HepG2 (cell line): ENCODE measurements around the gene TET3. TPM values are rescaled to one million over a fixed set of nuclear protein-coding genes. Genes with fewer than 3 reads are reported as not detected.

Experiments used
- CBX2 ChIP-seq, 2 experiments: fragments of 200-600 bp in 1 of 2; sonication (generic); formaldehyde crosslinking in 1 of 2; IDR thresholded peaks; 2 replicates each; pipeline versions ENCODE4 v1.7.0 to v1.8.1; 2018 to 2022; ENCODE audit warnings: low read depth in 2 of 2, low read length in 1 of 2, mild to moderate bottlenecking in 1 of 2, missing genetic modification reagents in 1 of 2
- FIP1L1 ChIP-seq: fragments of 200-400 bp; formaldehyde crosslinking; IDR thresholded peaks from 2 replicates; pipeline ENCODE4 v1.6.1; 2018; ENCODE audit warnings: low read depth, mild to moderate bottlenecking, low read length, moderate library complexity, borderline replicate concordance; ENCODE audit not compliant: insufficient read depth
- ISX ChIP-seq: sonication (generic); formaldehyde crosslinking; conservative IDR thresholded peaks from 2 replicates; pipeline ENCODE4 v1.5.0; 2020; ENCODE audit warnings: missing genetic modification reagents
- MED8 ChIP-seq: sonication (generic); formaldehyde crosslinking; IDR thresholded peaks from 2 replicates; pipeline ENCODE4 v1.8.1; 2023; ENCODE audit warnings: mild to moderate bottlenecking, missing genetic modification reagents; ENCODE audit not compliant: insufficient replicate concordance
- NFATC3 ChIP-seq: sonication (generic); formaldehyde crosslinking; IDR thresholded peaks from 2 replicates; pipeline ENCODE4 v1.5.1; 2020; ENCODE audit warnings: mild to moderate bottlenecking, missing genetic modification reagents
- RARA ChIP-seq: IDR thresholded peaks from 2 replicates; pipeline ENCODE4 v1.6.1; 2016; ENCODE audit warnings: missing genetic modification reagents, missing compliant biosample characterization
- TCF12 ChIP-seq, 2 experiments: fragments of 450-650 bp in 1 of 2; sonication (generic) in 1 of 2; formaldehyde crosslinking in 1 of 2; IDR thresholded peaks; 2 replicates each; pipeline versions ENCODE4 v1.6.1 to v1.8.0; 2017 to 2022; ENCODE audit warnings: antibody characterized with exemption in 1 of 2, mild to moderate bottlenecking in 1 of 2, missing genetic modification reagents in 1 of 2, moderate library complexity in 1 of 2
- ZBTB37 ChIP-seq: sonication (generic); formaldehyde crosslinking; IDR thresholded peaks from 2 replicates; pipeline ENCODE4 v1.4.0; 2020; ENCODE audit warnings: mild to moderate bottlenecking, missing genetic modification reagents
- ZBTB40 ChIP-seq, 2 experiments: fragments of 450-650 bp in 1 of 2; sonication (generic) in 1 of 2; formaldehyde crosslinking in 1 of 2; IDR thresholded peaks; 2 replicates each; pipeline versions ENCODE4 v1.6.1 to v1.8.0; 2016 to 2022; ENCODE audit warnings: antibody characterized with exemption in 1 of 2, mild to moderate bottlenecking in 1 of 2, missing genetic modification reagents in 1 of 2
- ZNF678 ChIP-seq: sonication (generic); formaldehyde crosslinking; IDR thresholded peaks from 2 replicates; pipeline ENCODE4 v1.4.0; 2020; ENCODE audit warnings: mild to moderate bottlenecking, missing genetic modification reagents
- ZSCAN25 ChIP-seq: sonication (generic); formaldehyde crosslinking; IDR thresholded peaks from 2 replicates; pipeline ENCODE4 v1.8.0; 2022; ENCODE audit warnings: mild to moderate bottlenecking, missing genetic modification reagents
- polyA plus RNA-seq, 8 experiments: library from polyadenylated mRNA; depleted of rRNA in 3 of 8; stranded (reverse) in 7 of 8; unstranded in 1 of 8; fragments of >200 nt; fragmentation: Illumina TruSeq in 4 of 8; extraction: Trizol in 4 of 8; gene quantifications; 2 replicates each; pipeline versions ENCODE4 v1.2.1 to v1.2.3, GENCODE V29; 2011 to 2016; ENCODE audit warnings: low read depth in 4 of 8, missing spikeins in 1 of 8, mixed read lengths in 1 of 8; ENCODE audit not compliant: insufficient read depth in 1 of 8
- total RNA-seq, 5 experiments: library from RNA; depleted of rRNA; stranded (reverse); fragments of >200 nt; fragmentation: Illumina TruSeq; extraction: Trizol; gene quantifications; 2 replicates each; pipeline ENCODE4 v1.2.3, GENCODE V29; 2016; ENCODE audit warnings: low read depth in 1 of 5

The TET3 gene
- total and polyA plus RNA-seq, 2 of the 13 experiments (the other 11 are each of a cell fraction or from before 2014, with no cell fraction given), result 4.3 to 6.8 TPM

DNA sequence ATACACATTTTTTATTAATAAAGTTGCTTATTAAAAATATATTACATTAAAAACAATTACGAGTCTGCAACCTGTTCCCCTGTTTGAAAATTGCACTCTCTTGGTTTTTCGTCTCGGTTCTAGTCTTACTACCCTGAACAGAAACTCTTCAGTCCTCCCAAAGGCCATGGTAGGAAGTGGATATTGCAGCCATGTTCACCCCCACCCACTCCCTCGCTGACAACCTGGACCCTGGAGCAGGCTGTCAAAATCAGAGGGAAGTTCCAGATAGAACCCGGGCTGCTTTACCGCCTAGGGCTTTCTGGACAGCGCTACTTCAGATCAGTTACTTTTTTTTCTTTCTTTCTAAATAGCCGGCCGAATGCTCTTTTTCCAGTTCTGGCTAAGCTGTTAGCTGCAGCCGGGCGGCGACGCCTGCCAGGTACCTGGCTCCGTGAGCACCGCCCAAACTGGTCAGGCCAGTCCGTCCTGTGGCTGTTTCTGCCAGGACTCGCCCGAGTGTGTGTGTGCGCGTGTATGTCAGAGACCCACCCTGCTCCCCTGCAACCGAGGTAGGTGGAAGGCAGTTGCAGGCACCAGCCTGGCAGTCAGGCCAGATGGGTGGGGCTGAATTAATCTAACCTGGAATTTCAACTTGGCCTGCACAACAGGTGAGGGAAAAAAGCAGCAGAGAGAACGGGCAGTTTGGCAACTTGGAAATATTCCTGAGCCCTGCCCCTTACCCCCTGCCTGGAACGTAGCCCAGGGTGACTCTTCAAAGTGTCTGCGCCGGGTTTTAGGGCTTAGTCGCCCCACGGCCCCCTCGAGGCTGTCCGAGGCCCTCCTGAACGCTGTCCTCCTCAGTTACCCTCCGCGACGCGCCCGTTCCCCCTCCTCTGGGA, 1.1 kb upstream of the TET3 start (continued):
- TF ChIP-seq NFATC3 (no peak), ZBTB40 (IDR thresholded peaks at IDR 0.05) (no peak), ZBTB40 (CRISPR knock-in tag; IDR thresholded peaks at IDR 0.05) (peak; percentile 29; the same call in 1 of the 2 replicates), RARA (CRISPR knock-in tag) (no peak), FIP1L1 (peak; percentile 43; the same call in 1 of the 2 replicates), ISX (CRISPR knock-in tag) (0 out of 2 replicates have a peak, but pooled peaks have one; percentile 50), ZNF678 (CRISPR knock-in tag) (no peak), TCF12 (IDR thresholded peaks at IDR 0.05) (no peak), TCF12 (CRISPR knock-in tag; IDR thresholded peaks at IDR 0.05) (0 out of 2 replicates have a peak, but pooled peaks have one; percentile 4), MED8 (CRISPR knock-in tag) (peak; percentile 59), ZBTB37 (0 out of 2 replicates have a peak, but pooled peaks have one; percentile 34), CBX2 (IDR thresholded peaks at IDR 0.05; ENCODE audit: low read depth, low read length) (peak; percentile 59; the same call in 1 of the 2 replicates), CBX2 (CRISPR knock-in tag; IDR thresholded peaks at IDR 0.05; ENCODE audit: low read depth) (no peak), ZSCAN25 (CRISPR knock-in tag) (no peak)
